ENCODE results near the gene ZFYVE28. TPM values are rescaled to one million over a fixed set of nuclear protein-coding genes. Genes with fewer than 3 reads are reported as not detected.

The ZFYVE28 gene
- total RNA-seq, 1 donor from 2014 or later, result 3.3 TPM

DNA sequence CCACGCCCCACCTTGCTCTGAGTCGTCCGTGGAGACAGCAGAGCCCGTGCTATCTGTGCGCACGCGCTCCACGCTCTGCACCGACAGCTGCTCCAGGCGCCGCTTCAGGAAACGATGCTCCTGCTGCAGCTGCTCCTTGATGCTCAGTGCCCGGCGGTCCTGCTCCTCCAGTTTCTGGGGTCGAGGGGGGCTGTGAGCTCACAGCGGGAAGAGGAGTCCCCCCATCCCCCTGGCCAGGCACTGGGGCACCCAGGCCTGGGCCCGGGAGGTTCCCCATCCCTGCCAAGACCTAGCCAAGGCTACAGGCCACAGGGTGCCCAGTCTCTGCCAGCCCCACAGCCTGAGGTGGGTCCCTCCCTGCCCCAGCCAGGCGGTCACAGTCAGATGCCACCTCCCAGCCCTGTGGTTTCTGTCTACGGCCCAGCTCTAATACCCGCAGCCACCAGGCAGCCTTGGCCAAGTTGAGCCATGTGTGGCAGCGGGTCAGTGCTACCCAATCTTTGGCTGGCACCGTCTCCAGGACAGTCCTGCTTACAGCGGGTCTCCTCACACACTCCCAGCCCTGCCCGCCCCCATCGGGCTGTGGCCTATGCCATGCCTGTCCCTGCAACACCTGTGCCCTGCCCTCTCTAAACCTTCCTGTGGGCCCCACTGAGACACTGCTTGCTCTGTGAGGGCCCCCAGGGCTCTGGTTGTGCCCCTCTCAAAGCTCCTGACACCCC lies 167.2 kb downstream of the ZFYVE28 start:
- no peak for DNase-seq (ENCODE audit: low spot score, unreplicated experiment)
- H3K9me3 Mint-ChIP-seq (ENCODE audit: low read depth), result no peaks in the 10 kb centered on the region
- no peak overlapping the region for H3K4me3 Mint-ChIP-seq (ENCODE audit: low read depth)
- H3K36me3 Mint-ChIP-seq (ENCODE audit: insufficient read depth), result peaks cover 3% of the 10 kb centered on the region
- H3K27me3 Mint-ChIP-seq, result no peaks in the 10 kb centered on the region
- H3K27ac Mint-ChIP-seq, result no peak overlapping the region
- TF ChIP-seq, protein P1, sequence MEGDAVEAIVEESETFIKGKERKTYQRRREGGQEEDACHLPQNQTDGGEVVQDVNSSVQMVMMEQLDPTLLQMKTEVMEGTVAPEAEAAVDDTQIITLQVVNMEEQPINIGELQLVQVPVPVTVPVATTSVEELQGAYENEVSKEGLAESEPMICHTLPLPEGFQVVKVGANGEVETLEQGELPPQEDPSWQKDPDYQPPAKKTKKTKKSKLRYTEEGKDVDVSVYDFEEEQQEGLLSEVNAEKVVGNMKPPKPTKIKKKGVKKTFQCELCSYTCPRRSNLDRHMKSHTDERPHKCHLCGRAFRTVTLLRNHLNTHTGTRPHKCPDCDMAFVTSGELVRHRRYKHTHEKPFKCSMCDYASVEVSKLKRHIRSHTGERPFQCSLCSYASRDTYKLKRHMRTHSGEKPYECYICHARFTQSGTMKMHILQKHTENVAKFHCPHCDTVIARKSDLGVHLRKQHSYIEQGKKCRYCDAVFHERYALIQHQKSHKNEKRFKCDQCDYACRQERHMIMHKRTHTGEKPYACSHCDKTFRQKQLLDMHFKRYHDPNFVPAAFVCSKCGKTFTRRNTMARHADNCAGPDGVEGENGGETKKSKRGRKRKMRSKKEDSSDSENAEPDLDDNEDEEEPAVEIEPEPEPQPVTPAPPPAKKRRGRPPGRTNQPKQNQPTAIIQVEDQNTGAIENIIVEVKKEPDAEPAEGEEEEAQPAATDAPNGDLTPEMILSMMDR (IDR thresholded peaks at IDR 0.05; ENCODE audit: unreplicated experiment), result no peak
- H3K4me1 Mint-ChIP-seq (ENCODE audit: low read depth), result no peaks in the 10 kb centered on the region

DNA sequence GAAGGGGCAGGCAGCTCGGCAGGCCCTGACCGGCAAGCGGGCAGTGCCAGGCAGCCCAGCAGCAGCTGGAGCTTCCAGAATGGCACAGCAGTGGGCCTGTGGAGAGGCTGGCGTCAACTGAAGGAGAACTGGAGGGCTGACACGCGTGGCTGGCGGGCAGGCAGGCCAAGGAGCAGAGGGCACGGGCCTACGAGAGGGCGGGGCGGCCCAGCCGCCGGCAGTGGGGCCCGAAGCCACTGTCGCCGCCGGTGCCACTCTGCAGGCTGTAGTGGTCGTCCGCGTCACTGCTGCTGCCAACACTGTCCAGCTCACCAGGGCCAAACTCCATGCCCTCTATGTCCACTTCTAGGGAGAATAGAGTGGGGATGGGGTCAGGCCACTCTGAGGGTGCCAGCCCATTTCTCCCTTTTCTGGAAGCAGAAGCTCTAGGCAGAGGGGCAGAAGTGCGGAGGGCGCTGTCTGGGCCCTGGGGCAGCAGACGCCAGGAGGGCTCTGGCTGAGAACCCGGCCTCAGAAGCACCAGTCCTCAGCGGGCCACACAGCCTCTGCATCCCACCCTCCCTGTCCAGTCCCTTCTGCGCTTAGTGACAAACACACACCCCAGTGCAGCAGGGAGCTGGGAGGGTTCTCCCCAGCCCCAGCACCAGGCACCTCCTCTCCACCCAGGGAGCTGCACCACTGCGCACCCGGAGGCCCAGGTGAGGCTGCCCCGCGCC lies 167.9 kb downstream of the ZFYVE28 start:
- Mint-ChIP-seq H3K4me1 (ENCODE audit: low read depth) (no peaks in the 10 kb centered on the region), H3K36me3 (ENCODE audit: insufficient read depth) (peaks cover 3% of the 10 kb centered on the region), H3K4me3 (ENCODE audit: low read depth) (no peak overlapping the region), H3K27ac (no peak overlapping the region), H3K27me3 (no peaks in the 10 kb centered on the region), H3K9me3 (ENCODE audit: low read depth) (no peaks in the 10 kb centered on the region)
- DNase-seq (ENCODE audit: low spot score, unreplicated experiment), result no peak
- TF ChIP-seq, protein P1 (IDR thresholded peaks at IDR 0.05; ENCODE audit: unreplicated experiment), result no peak

DNA sequence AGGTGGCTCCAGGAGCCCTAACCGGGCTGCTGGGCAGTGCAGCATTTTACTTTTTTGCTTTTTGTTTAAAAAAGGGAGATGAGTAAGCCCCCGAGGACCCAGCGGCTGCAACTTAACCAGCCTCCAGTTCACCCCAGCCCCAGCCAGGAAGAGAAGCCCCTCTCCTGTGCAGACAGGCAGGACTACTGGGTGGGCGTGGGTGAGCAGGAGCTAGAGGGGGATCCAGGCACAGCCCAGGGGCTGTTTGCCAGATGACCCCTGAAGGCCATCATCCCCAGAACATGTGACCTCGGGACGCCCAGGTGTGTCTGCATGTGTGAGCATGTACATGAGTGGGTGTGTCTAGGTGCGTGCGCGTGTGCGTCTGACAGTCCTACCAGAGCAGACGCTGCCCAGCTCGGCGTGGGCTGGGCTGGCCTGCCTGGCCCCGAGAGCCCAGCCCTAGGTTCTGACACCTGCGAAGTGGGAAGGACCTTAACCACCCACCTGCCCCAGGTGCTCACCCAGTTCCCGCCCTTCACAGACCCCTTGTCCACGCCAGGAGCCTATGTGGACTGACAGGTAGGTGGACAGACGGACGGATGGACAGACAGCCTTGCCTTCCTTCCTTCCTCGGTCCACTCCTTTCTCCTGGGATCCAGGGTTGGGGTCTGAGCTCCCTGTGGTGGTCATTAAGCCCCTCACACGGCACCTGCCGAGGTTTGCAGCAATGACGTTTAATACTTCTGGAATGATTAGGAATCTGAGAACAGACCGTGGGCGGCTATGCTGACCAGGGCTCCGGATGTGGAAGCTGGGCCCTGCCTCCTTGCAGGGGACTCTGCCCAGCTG lies 168.7 kb downstream of the ZFYVE28 start:
- no peaks in the 10 kb centered on the region for H3K4me1 Mint-ChIP-seq (ENCODE audit: low read depth)
- no peak overlapping the region for H3K27ac Mint-ChIP-seq
- no peak overlapping the region for H3K4me3 Mint-ChIP-seq (ENCODE audit: low read depth)
- H3K9me3 Mint-ChIP-seq (ENCODE audit: low read depth), result no peaks in the 10 kb centered on the region
- DNase-seq (ENCODE audit: low spot score, unreplicated experiment), result no peak
- no peaks in the 10 kb centered on the region for H3K27me3 Mint-ChIP-seq
- H3K36me3 Mint-ChIP-seq (ENCODE audit: insufficient read depth), result peaks cover 1% of the 10 kb centered on the region
- TF ChIP-seq, protein P1 (IDR thresholded peaks at IDR 0.05; ENCODE audit: unreplicated experiment), result no peak

DNA sequence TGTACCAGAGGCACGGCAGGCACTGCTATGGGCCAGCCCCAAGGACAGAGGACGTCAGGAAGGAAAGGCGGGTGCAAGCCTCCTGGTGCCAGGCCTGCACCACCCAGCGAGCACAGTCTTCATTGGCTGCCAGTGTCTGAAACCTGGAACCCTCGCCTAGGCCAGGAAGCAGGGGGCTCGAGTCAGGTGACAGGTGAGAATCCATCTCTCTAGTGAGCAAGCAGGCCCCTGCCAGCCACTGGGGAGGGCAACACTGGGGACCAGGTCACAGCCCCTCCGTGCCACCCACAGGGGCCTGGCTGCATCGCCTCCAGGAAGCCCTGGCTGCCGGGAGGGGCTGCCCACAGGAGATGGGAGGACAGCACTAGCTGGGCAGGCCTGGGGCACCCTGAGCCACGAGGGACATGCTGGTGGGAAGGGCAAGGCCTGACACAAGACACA lies 169.6 kb downstream of the ZFYVE28 start:
- Mint-ChIP-seq H3K36me3 (ENCODE audit: insufficient read depth) (no peaks in the 10 kb centered on the region), H3K9me3 (ENCODE audit: low read depth) (no peaks in the 10 kb centered on the region), H3K27me3 (no peaks in the 10 kb centered on the region), H3K4me3 (ENCODE audit: low read depth) (no peak overlapping the region), H3K27ac (no peak overlapping the region), H3K4me1 (ENCODE audit: low read depth) (no peaks in the 10 kb centered on the region)
- no peak for DNase-seq (ENCODE audit: low spot score, unreplicated experiment)
- TF ChIP-seq, protein P1 (IDR thresholded peaks at IDR 0.05; ENCODE audit: unreplicated experiment), result no peak
